ENCODE data around the gene TTC9B.

TTC9B gene

GRCh38 chr19:40210889-40211288 is 7.3 kb downstream of the TTC9B start:
- no peaks in the 10 kb centered on the region for H3K79me2 ChIP-seq (ENCODE audit: control insufficient read depth, insufficient read depth, low read length, unreplicated experiment)
- no peaks in the 10 kb centered on the region for H3K4me1 ChIP-seq (ENCODE audit: control insufficient read depth, insufficient read depth, low read length, unreplicated experiment)
- H3K36me3 ChIP-seq (ENCODE audit: insufficient read depth, low read length), result no peaks in the 10 kb centered on the region
- H3K27ac ChIP-seq (ENCODE audit: low read depth, low read length), result no peak overlapping the region
- no peaks in the 10 kb centered on the region for H3K27me3 ChIP-seq (ENCODE audit: insufficient read depth, low read length)
- H2AFZ ChIP-seq (ENCODE audit: low read length, unreplicated experiment), result no peak overlapping the region
- H3K4me3 ChIP-seq (ENCODE audit: low read depth, low read length), result no peak overlapping the region

GRCh38 chr19:40208602-40209001 is 9.6 kb downstream of the TTC9B start:
- Histone ChIP-seq H3K27ac (ENCODE audit: low read depth, low read length) (no peak overlapping the region), H3K36me3 (ENCODE audit: insufficient read depth, low read length) (peaks cover 8% of the 10 kb centered on the region; the same call in 1 of the 2 replicates), H3K4me1 (ENCODE audit: control insufficient read depth, insufficient read depth, low read length, unreplicated experiment) (no peaks in the 10 kb centered on the region), H3K27me3 (ENCODE audit: insufficient read depth, low read length) (no peaks in the 10 kb centered on the region), H2AFZ (ENCODE audit: low read length, unreplicated experiment) (no peak overlapping the region), H3K4me3 (ENCODE audit: low read depth, low read length) (no peak overlapping the region), H3K79me2 (ENCODE audit: control insufficient read depth, insufficient read depth, low read length, unreplicated experiment) (no peaks in the 10 kb centered on the region)

GRCh38 chr19:40205760-40206159 is 12.4 kb downstream of the TTC9B start:
- no peaks in the 10 kb centered on the region for H3K27me3 ChIP-seq (ENCODE audit: insufficient read depth, low read length)
- H3K79me2 ChIP-seq (ENCODE audit: control insufficient read depth, insufficient read depth, low read length, unreplicated experiment), result no peaks in the 10 kb centered on the region
- H3K27ac ChIP-seq (ENCODE audit: low read depth, low read length), result no peak overlapping the region
- H3K36me3 ChIP-seq (ENCODE audit: insufficient read depth, low read length), result peaks cover 8% of the 10 kb centered on the region; the same call in 1 of the 2 replicates
- H3K4me3 ChIP-seq (ENCODE audit: low read depth, low read length), result no peak overlapping the region
- no peaks in the 10 kb centered on the region for H3K4me1 ChIP-seq (ENCODE audit: control insufficient read depth, insufficient read depth, low read length, unreplicated experiment)
- H2AFZ ChIP-seq (ENCODE audit: low read length, unreplicated experiment), result no peak overlapping the region

GRCh38 chr19:40204381-40204780 is 13.8 kb downstream of the TTC9B start:
- H3K36me3 ChIP-seq (ENCODE audit: insufficient read depth, low read length), result peaks cover 8% of the 10 kb centered on the region; the same call in 1 of the 2 replicates

GRCh38 chr19:40200341-40201099 is 17.7 kb downstream of the TTC9B start:
- no peak overlapping the region for H3K4me3 ChIP-seq (ENCODE audit: low read depth, low read length)
- H3K4me1 ChIP-seq (ENCODE audit: control insufficient read depth, insufficient read depth, low read length, unreplicated experiment), result no peaks in the 10 kb centered on the region
- no peak overlapping the region for H2AFZ ChIP-seq (ENCODE audit: low read length, unreplicated experiment)
- H3K36me3 ChIP-seq (ENCODE audit: insufficient read depth, low read length), result peaks cover 5% of the 10 kb centered on the region; the same call in 1 of the 2 replicates
- H3K27me3 ChIP-seq (ENCODE audit: insufficient read depth, low read length), result no peaks in the 10 kb centered on the region
- H3K79me2 ChIP-seq (ENCODE audit: control insufficient read depth, insufficient read depth, low read length, unreplicated experiment), result no peaks in the 10 kb centered on the region
- no peak overlapping the region for H3K27ac ChIP-seq (ENCODE audit: low read depth, low read length)

More at GRCh38 chr19:40204381-40204780, 13.8 kb downstream of the TTC9B start:
- Histone ChIP-seq H2AFZ (ENCODE audit: low read length, unreplicated experiment) (no peak overlapping the region), H3K27me3 (ENCODE audit: insufficient read depth, low read length) (no peaks in the 10 kb centered on the region), H3K27ac (ENCODE audit: low read depth, low read length) (no peak overlapping the region), H3K4me3 (ENCODE audit: low read depth, low read length) (no peak overlapping the region), H3K4me1 (ENCODE audit: control insufficient read depth, insufficient read depth, low read length, unreplicated experiment) (no peaks in the 10 kb centered on the region), H3K79me2 (ENCODE audit: control insufficient read depth, insufficient read depth, low read length, unreplicated experiment) (no peaks in the 10 kb centered on the region)

- no peak overlapping the region for H2AFZ ChIP-seq (ENCODE audit: low read length, unreplicated experiment)
- no peaks in the 10 kb centered on the region for H3K4me1 ChIP-seq (ENCODE audit: control insufficient read depth, insufficient read depth, low read length, unreplicated experiment)
- H3K27ac ChIP-seq (ENCODE audit: low read depth, low read length), result no peak overlapping the region
- no peak overlapping the region for H3K4me3 ChIP-seq (ENCODE audit: low read depth, low read length)
- H3K27me3 ChIP-seq (ENCODE audit: insufficient read depth, low read length), result no peaks in the 10 kb centered on the region
- H3K79me2 ChIP-seq (ENCODE audit: control insufficient read depth, insufficient read depth, low read length, unreplicated experiment), result no peaks in the 10 kb centered on the region
- no peaks in the 10 kb centered on the region for H3K36me3 ChIP-seq (ENCODE audit: insufficient read depth, low read length)
These were observed 19.8 kb downstream of the TTC9B start for GRCh38 chr19:40198272-40198990.

GRCh38 chr19:40193587-40193849 is 24.7 kb downstream of the TTC9B start:
- H3K4me1 ChIP-seq (ENCODE audit: control insufficient read depth, insufficient read depth, low read length, unreplicated experiment), result peaks cover 8% of the 10 kb centered on the region
- H2AFZ ChIP-seq (ENCODE audit: low read length, unreplicated experiment), result no peak overlapping the region
- no peaks in the 10 kb centered on the region for H3K79me2 ChIP-seq (ENCODE audit: control insufficient read depth, insufficient read depth, low read length, unreplicated experiment)
- H3K4me3 ChIP-seq (ENCODE audit: low read depth, low read length), result no peak overlapping the region
- H3K27me3 ChIP-seq (ENCODE audit: insufficient read depth, low read length), result no peaks in the 10 kb centered on the region
- no peak overlapping the region for H3K27ac ChIP-seq (ENCODE audit: low read depth, low read length)
- no peaks in the 10 kb centered on the region for H3K36me3 ChIP-seq (ENCODE audit: insufficient read depth, low read length)

GRCh38 chr19:40192758-40193586 is 25.2 kb downstream of the TTC9B start:
- H2AFZ ChIP-seq (ENCODE audit: low read length, unreplicated experiment), result no peak overlapping the region
- no peak overlapping the region for H3K27ac ChIP-seq (ENCODE audit: low read depth, low read length)
- no peaks in the 10 kb centered on the region for H3K79me2 ChIP-seq (ENCODE audit: control insufficient read depth, insufficient read depth, low read length, unreplicated experiment)
- no peaks in the 10 kb centered on the region for H3K27me3 ChIP-seq (ENCODE audit: insufficient read depth, low read length)
- H3K36me3 ChIP-seq (ENCODE audit: insufficient read depth, low read length), result no peaks in the 10 kb centered on the region
- peaks cover 8% of the 10 kb centered on the region for H3K4me1 ChIP-seq (ENCODE audit: control insufficient read depth, insufficient read depth, low read length, unreplicated experiment)
- H3K4me3 ChIP-seq (ENCODE audit: low read depth, low read length), result peak overlapping the region; percentile 96

- peaks cover 8% of the 10 kb centered on the region for H3K4me1 ChIP-seq (ENCODE audit: control insufficient read depth, insufficient read depth, low read length, unreplicated experiment)
- H2AFZ ChIP-seq (ENCODE audit: low read length, unreplicated experiment), result no peak overlapping the region
- no peak overlapping the region for H3K27ac ChIP-seq (ENCODE audit: low read depth, low read length)
- peak overlapping the region; percentile 96 for H3K4me3 ChIP-seq (ENCODE audit: low read depth, low read length)
- no peaks in the 10 kb centered on the region for H3K79me2 ChIP-seq (ENCODE audit: control insufficient read depth, insufficient read depth, low read length, unreplicated experiment)
- H3K36me3 ChIP-seq (ENCODE audit: insufficient read depth, low read length), result no peaks in the 10 kb centered on the region
- H3K27me3 ChIP-seq (ENCODE audit: insufficient read depth, low read length), result no peaks in the 10 kb centered on the region
These were observed 26.1 kb downstream of the TTC9B start for GRCh38 chr19:40191836-40192646.
